Measurements from ENCODE around the gene SYF2.

The SYF2 gene

GRCh38 chr1:25223471-25223870, 8.8 kb downstream of the SYF2 start:
- H3K27me3 ChIP-seq (ENCODE audit: control insufficient read depth in 1 of 2, insufficient read depth in 2 of 2, low read length in 2 of 2), result no peaks in the 10 kb centered on the region
- no peak overlapping the region for H3K27ac ChIP-seq (ENCODE audit: low read depth, low read length)
- H3K4me3 ChIP-seq (ENCODE audit: low read depth in 1 of 2, low read length in 2 of 2), result no peak overlapping the region
- no peaks in the 10 kb centered on the region for H3K9me3 ChIP-seq (ENCODE audit: control insufficient read depth in 1 of 2, low read length in 2 of 2)
- no peak overlapping the region for H3K9ac ChIP-seq (ENCODE audit: low read depth in 1 of 2, low read length in 2 of 2)
- no peaks in the 10 kb centered on the region for H3K4me1 ChIP-seq (ENCODE audit: control insufficient read depth in 1 of 2, insufficient read depth in 2 of 2, low read length in 2 of 2)
- peaks cover 30 to 67% of the 10 kb centered on the region in 2 donors for H3K36me3 ChIP-seq (ENCODE audit: control insufficient read depth in 1 of 2, insufficient read depth in 2 of 2, low read length in 2 of 2)

GRCh38 chr1:25222606-25223005, 9.7 kb downstream of the SYF2 start:
- Histone ChIP-seq H3K4me1 (ENCODE audit: control insufficient read depth in 1 of 2, insufficient read depth in 2 of 2, low read length in 2 of 2) (no peaks in the 10 kb centered on the region), H3K4me3 (ENCODE audit: low read depth in 1 of 2, low read length in 2 of 2) (no peak overlapping the region), H3K27me3 (ENCODE audit: control insufficient read depth in 1 of 2, insufficient read depth in 2 of 2, low read length in 2 of 2) (no peaks in the 10 kb centered on the region), H3K27ac (ENCODE audit: low read depth, low read length) (no peak overlapping the region), H3K9ac (ENCODE audit: low read depth in 1 of 2, low read length in 2 of 2) (no peak overlapping the region), H3K36me3 (ENCODE audit: control insufficient read depth in 1 of 2, insufficient read depth in 2 of 2, low read length in 2 of 2) (peaks cover 23 to 59% of the 10 kb centered on the region in 2 donors), H3K9me3 (ENCODE audit: control insufficient read depth in 1 of 2, low read length in 2 of 2) (no peaks in the 10 kb centered on the region)

DNA sequence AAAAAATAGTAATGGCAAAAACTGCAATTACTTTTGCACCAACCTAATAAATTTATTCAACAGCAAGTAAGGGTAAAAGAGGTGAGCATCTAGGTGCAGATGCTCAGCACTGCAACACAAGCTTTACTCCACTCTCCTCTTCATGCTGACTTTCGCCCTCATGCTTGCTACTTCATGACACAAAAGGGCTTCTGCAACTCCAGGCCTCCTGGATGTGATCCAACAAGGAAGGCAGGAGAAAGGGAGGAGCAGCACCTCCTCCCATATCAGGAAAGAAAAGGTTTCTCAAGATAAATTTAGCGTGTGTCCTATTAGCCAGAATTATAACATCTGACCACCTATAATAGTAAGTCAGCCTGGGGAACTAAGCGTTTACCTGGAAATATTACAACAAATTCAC, 11.6 kb downstream of the SYF2 start:
- H3K9me3 ChIP-seq (ENCODE audit: control insufficient read depth in 1 of 2, low read length in 2 of 2), result no peaks in the 10 kb centered on the region
- peaks cover 12 to 43% of the 10 kb centered on the region in 2 donors for H3K36me3 ChIP-seq (ENCODE audit: control insufficient read depth in 1 of 2, insufficient read depth in 2 of 2, low read length in 2 of 2)
- H3K4me1 ChIP-seq (ENCODE audit: control insufficient read depth in 1 of 2, insufficient read depth in 2 of 2, low read length in 2 of 2), result no peaks in the 10 kb centered on the region
- no peak overlapping the region for H3K9ac ChIP-seq (ENCODE audit: low read depth in 1 of 2, low read length in 2 of 2)
- H3K4me3 ChIP-seq (ENCODE audit: low read depth in 1 of 2, low read length in 2 of 2), result no peak overlapping the region
- H3K27ac ChIP-seq (ENCODE audit: low read depth, low read length), result no peak overlapping the region
- H3K27me3 ChIP-seq (ENCODE audit: control insufficient read depth in 1 of 2, insufficient read depth in 2 of 2, low read length in 2 of 2), result no peaks in the 10 kb centered on the region

- Histone ChIP-seq H3K9me3 (ENCODE audit: control insufficient read depth in 1 of 2, low read length in 2 of 2) (no peaks in the 10 kb centered on the region), H3K4me1 (ENCODE audit: control insufficient read depth in 1 of 2, insufficient read depth in 2 of 2, low read length in 2 of 2) (no peaks in the 10 kb centered on the region), H3K4me3 (ENCODE audit: low read depth in 1 of 2, low read length in 2 of 2) (no peak overlapping the region), H3K9ac (ENCODE audit: low read depth in 1 of 2, low read length in 2 of 2) (no peak overlapping the region), H3K27ac (ENCODE audit: low read depth, low read length) (no peak overlapping the region), H3K36me3 (ENCODE audit: control insufficient read depth in 1 of 2, insufficient read depth in 2 of 2, low read length in 2 of 2) (peaks cover 10 to 37% of the 10 kb centered on the region in 2 donors), H3K27me3 (ENCODE audit: control insufficient read depth in 1 of 2, insufficient read depth in 2 of 2, low read length in 2 of 2) (no peaks in the 10 kb centered on the region)
Measured at GRCh38 chr1:25219661-25220251, 12.5 kb downstream of the SYF2 start.

GRCh38 chr1:25217598-25218232, 14.6 kb downstream of the SYF2 start:
- H3K4me3 ChIP-seq (ENCODE audit: low read depth in 1 of 2, low read length in 2 of 2), result no peak overlapping the region
- H3K9me3 ChIP-seq (ENCODE audit: control insufficient read depth in 1 of 2, low read length in 2 of 2), result no peaks in the 10 kb centered on the region
- H3K36me3 ChIP-seq (ENCODE audit: control insufficient read depth in 1 of 2, insufficient read depth in 2 of 2, low read length in 2 of 2), result peaks cover 0 to 18% of the 10 kb centered on the region in 2 donors
- H3K9ac ChIP-seq (ENCODE audit: low read depth in 1 of 2, low read length in 2 of 2), result no peak overlapping the region
- H3K27ac ChIP-seq (ENCODE audit: low read depth, low read length), result no peak overlapping the region
- H3K27me3 ChIP-seq (ENCODE audit: control insufficient read depth in 1 of 2, insufficient read depth in 2 of 2, low read length in 2 of 2), result no peaks in the 10 kb centered on the region
- H3K4me1 ChIP-seq (ENCODE audit: control insufficient read depth in 1 of 2, insufficient read depth in 2 of 2, low read length in 2 of 2), result no peaks in the 10 kb centered on the region

GRCh38 chr1:25217015-25217414, 15.3 kb downstream of the SYF2 start:
- H3K36me3 ChIP-seq (ENCODE audit: control insufficient read depth in 1 of 2, insufficient read depth in 2 of 2, low read length in 2 of 2), result peaks cover 0 to 13% of the 10 kb centered on the region in 2 donors
- H3K9me3 ChIP-seq (ENCODE audit: control insufficient read depth in 1 of 2, low read length in 2 of 2), result no peaks in the 10 kb centered on the region
- no peaks in the 10 kb centered on the region for H3K4me1 ChIP-seq (ENCODE audit: control insufficient read depth in 1 of 2, insufficient read depth in 2 of 2, low read length in 2 of 2)
- H3K27ac ChIP-seq (ENCODE audit: low read depth, low read length), result no peak overlapping the region
- H3K4me3 ChIP-seq (ENCODE audit: low read depth in 1 of 2, low read length in 2 of 2), result no peak overlapping the region
- no peak overlapping the region for H3K9ac ChIP-seq (ENCODE audit: low read depth in 1 of 2, low read length in 2 of 2)
- no peaks in the 10 kb centered on the region for H3K27me3 ChIP-seq (ENCODE audit: control insufficient read depth in 1 of 2, insufficient read depth in 2 of 2, low read length in 2 of 2)

- H3K27me3 ChIP-seq (ENCODE audit: control insufficient read depth in 1 of 2, insufficient read depth in 2 of 2, low read length in 2 of 2), result no peaks in the 10 kb centered on the region
- H3K4me1 ChIP-seq (ENCODE audit: control insufficient read depth in 1 of 2, insufficient read depth in 2 of 2, low read length in 2 of 2), result no peaks in the 10 kb centered on the region
- H3K36me3 ChIP-seq (ENCODE audit: control insufficient read depth in 1 of 2, insufficient read depth in 2 of 2, low read length in 2 of 2), result peaks cover 0 to 4% of the 10 kb centered on the region in 2 donors
- no peak overlapping the region for H3K4me3 ChIP-seq (ENCODE audit: low read depth in 1 of 2, low read length in 2 of 2)
- no peaks in the 10 kb centered on the region for H3K9me3 ChIP-seq (ENCODE audit: control insufficient read depth in 1 of 2, low read length in 2 of 2)
- no peak overlapping the region for H3K9ac ChIP-seq (ENCODE audit: low read depth in 1 of 2, low read length in 2 of 2)
- no peak overlapping the region for H3K27ac ChIP-seq (ENCODE audit: low read depth, low read length)
Measured at GRCh38 chr1:25216123-25216522, 16.2 kb downstream of the SYF2 start.

DNA sequence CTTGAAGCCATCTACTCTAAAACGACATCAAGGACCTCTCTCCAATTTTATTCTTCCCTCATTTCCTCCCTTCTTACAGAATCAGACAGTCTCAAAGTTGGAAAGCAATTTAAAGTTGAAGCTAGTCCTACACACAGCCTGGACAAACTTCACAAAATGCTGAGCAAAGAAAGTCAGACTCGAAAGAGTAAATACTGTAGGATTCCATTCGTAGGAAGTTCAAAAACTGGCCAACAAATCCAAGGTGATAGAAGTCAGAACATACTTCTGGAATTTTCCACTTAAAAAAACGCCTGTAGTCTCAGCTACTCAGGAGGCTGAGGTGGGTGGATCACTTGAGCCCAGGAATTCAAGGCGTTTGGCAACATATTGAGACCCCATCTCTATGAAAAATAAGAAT, 19.6 kb downstream of the SYF2 start:
- Histone ChIP-seq H3K9ac (ENCODE audit: low read depth in 1 of 2, low read length in 2 of 2) (no peak overlapping the region), H3K27me3 (ENCODE audit: control insufficient read depth in 1 of 2, insufficient read depth in 2 of 2, low read length in 2 of 2) (no peaks in the 10 kb centered on the region), H3K9me3 (ENCODE audit: control insufficient read depth in 1 of 2, low read length in 2 of 2) (no peaks in the 10 kb centered on the region), H3K4me3 (ENCODE audit: low read depth in 1 of 2, low read length in 2 of 2) (no peak overlapping the region), H3K27ac (ENCODE audit: low read depth, low read length) (no peak overlapping the region), H3K36me3 (ENCODE audit: control insufficient read depth in 1 of 2, insufficient read depth in 2 of 2, low read length in 2 of 2) (no peaks in the 10 kb centered on the region), H3K4me1 (ENCODE audit: control insufficient read depth in 1 of 2, insufficient read depth in 2 of 2, low read length in 2 of 2) (peaks cover 9 to 12% of the 10 kb centered on the region in 2 donors)

- H3K9ac ChIP-seq (ENCODE audit: low read depth in 1 of 2, low read length in 2 of 2), result no peak overlapping the region
- no peak overlapping the region for H3K27ac ChIP-seq (ENCODE audit: low read depth, low read length)
- no peaks in the 10 kb centered on the region for H3K36me3 ChIP-seq (ENCODE audit: control insufficient read depth in 1 of 2, insufficient read depth in 2 of 2, low read length in 2 of 2)
Measured at GRCh38 chr1:25210728-25211127, 21.6 kb downstream of the SYF2 start.

GRCh38 chr1:25209516-25209915, 22.8 kb downstream of the SYF2 start:
- Histone ChIP-seq H3K9me3 (ENCODE audit: control insufficient read depth in 1 of 2, low read length in 2 of 2) (no peaks in the 10 kb centered on the region), H3K9ac (ENCODE audit: low read depth in 1 of 2, low read length in 2 of 2) (no peak overlapping the region), H3K27ac (ENCODE audit: low read depth, low read length) (no peak overlapping the region), H3K4me1 (ENCODE audit: control insufficient read depth in 1 of 2, insufficient read depth in 2 of 2, low read length in 2 of 2) (peaks cover 12 to 14% of the 10 kb centered on the region in 2 donors), H3K4me3 (ENCODE audit: low read depth in 1 of 2, low read length in 2 of 2) (no peak overlapping the region), H3K36me3 (ENCODE audit: control insufficient read depth in 1 of 2, insufficient read depth in 2 of 2, low read length in 2 of 2) (no peaks in the 10 kb centered on the region), H3K27me3 (ENCODE audit: control insufficient read depth in 1 of 2, insufficient read depth in 2 of 2, low read length in 2 of 2) (no peaks in the 10 kb centered on the region)

More at GRCh38 chr1:25210728-25211127, 21.6 kb downstream of the SYF2 start:
- Histone ChIP-seq H3K4me1 (ENCODE audit: control insufficient read depth in 1 of 2, insufficient read depth in 2 of 2, low read length in 2 of 2) (peaks cover 12 to 14% of the 10 kb centered on the region in 2 donors), H3K9me3 (ENCODE audit: control insufficient read depth in 1 of 2, low read length in 2 of 2) (no peaks in the 10 kb centered on the region), H3K4me3 (ENCODE audit: low read depth in 1 of 2, low read length in 2 of 2) (no peak overlapping the region), H3K27me3 (ENCODE audit: control insufficient read depth in 1 of 2, insufficient read depth in 2 of 2, low read length in 2 of 2) (no peaks in the 10 kb centered on the region)

Data from duodenal mucosa (tissue), 2 donors.